Testis (tissue), 2 donors: ENCODE measurements around the gene PRTFDC1.

Experiments used
- POLR2A ChIP-seq: fragments of 450-650 bp; IDR thresholded peaks from one replicate; pipeline ENCODE4 v1.6.1; 2017; ENCODE audit warnings: antibody characterized with exemption, mild to moderate bottlenecking, moderate library complexity
- TF ChIP-seq, protein P1 (sequence below), 3 experiments: fragments of 450-650 bp in 2 of 3; fragments of 200-600 bp in 1 of 3; sonication (generic) in 1 of 3; IDR thresholded peaks; one replicate each; pipeline ENCODE4 v1.5.1; 2016 to 2019; ENCODE audit warnings: antibody characterized with exemption in 3 of 3, mild to moderate bottlenecking in 2 of 3, moderate library complexity in 1 of 3

- TF ChIP-seq, protein P1, sequence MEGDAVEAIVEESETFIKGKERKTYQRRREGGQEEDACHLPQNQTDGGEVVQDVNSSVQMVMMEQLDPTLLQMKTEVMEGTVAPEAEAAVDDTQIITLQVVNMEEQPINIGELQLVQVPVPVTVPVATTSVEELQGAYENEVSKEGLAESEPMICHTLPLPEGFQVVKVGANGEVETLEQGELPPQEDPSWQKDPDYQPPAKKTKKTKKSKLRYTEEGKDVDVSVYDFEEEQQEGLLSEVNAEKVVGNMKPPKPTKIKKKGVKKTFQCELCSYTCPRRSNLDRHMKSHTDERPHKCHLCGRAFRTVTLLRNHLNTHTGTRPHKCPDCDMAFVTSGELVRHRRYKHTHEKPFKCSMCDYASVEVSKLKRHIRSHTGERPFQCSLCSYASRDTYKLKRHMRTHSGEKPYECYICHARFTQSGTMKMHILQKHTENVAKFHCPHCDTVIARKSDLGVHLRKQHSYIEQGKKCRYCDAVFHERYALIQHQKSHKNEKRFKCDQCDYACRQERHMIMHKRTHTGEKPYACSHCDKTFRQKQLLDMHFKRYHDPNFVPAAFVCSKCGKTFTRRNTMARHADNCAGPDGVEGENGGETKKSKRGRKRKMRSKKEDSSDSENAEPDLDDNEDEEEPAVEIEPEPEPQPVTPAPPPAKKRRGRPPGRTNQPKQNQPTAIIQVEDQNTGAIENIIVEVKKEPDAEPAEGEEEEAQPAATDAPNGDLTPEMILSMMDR (IDR thresholded peaks at IDR 0.05) = no peak
- no peak for TF ChIP-seq POLR2A
Measured at GRCh38 chr10:24849051-24849450, 103.4 kb downstream of the PRTFDC1 start.
